Parathyroid adenoma (tissue), 2 donors: ENCODE measurements around the gene POC1A.

Experiments
- H2AFZ ChIP-seq: fragments of 300-600 bp; sonication (generic); one replicate; pipeline ENCODE4 v1.7.0; 2017; ENCODE audit warnings: antibody characterized with exemption, mild to moderate bottlenecking
- H3K27ac ChIP-seq: fragments of 300-600 bp; sonication (generic); one replicate; pipeline ENCODE4 v1.7.0; 2017
- H3K27me3 ChIP-seq: fragments of 300-600 bp; sonication (generic); one replicate; pipeline ENCODE4 v1.7.0; 2017; ENCODE audit warnings: low read length; ENCODE audit not compliant: control insufficient read depth, insufficient read depth
- H3K36me3 ChIP-seq: fragments of 300-600 bp; sonication (generic); one replicate; pipeline ENCODE4 v1.7.0; 2017; ENCODE audit warnings: low read length; ENCODE audit not compliant: control insufficient read depth, insufficient read depth
- H3K4me1 ChIP-seq: fragments of 300-600 bp; sonication (generic); one replicate; pipeline ENCODE4 v1.7.0; 2017; ENCODE audit warnings: control low read depth
- H3K4me2 ChIP-seq: fragments of 300-600 bp; sonication (generic); one replicate; pipeline ENCODE4 v1.7.0; 2017; ENCODE audit warnings: low read length
- H3K4me3 ChIP-seq: fragments of 300-600 bp; sonication (generic); one replicate; pipeline ENCODE4 v1.7.0; 2017; ENCODE audit warnings: low read depth, low read length
- H3K79me2 ChIP-seq: fragments of 300-600 bp; sonication (generic); one replicate; pipeline ENCODE4 v1.7.0; 2017; ENCODE audit warnings: control low read depth
- H3K9ac ChIP-seq: fragments of 300-600 bp; sonication (generic); one replicate; pipeline ENCODE4 v1.7.0; 2017; ENCODE audit warnings: mild to moderate bottlenecking
- H3K9me3 ChIP-seq: fragments of 300-600 bp; sonication (generic); one replicate; pipeline ENCODE4 v1.7.0; 2017; ENCODE audit warnings: low read length; ENCODE audit not compliant: control insufficient read depth
- TF ChIP-seq, protein P1 (sequence below): fragments of 300-600 bp; sonication (generic); IDR thresholded peaks from one replicate; pipeline ENCODE4 v1.7.0; 2017; ENCODE audit warnings: antibody characterized with exemption, mild to moderate bottlenecking
- donor health status: primary hyperparathyroidism.

The POC1A gene

DNA sequence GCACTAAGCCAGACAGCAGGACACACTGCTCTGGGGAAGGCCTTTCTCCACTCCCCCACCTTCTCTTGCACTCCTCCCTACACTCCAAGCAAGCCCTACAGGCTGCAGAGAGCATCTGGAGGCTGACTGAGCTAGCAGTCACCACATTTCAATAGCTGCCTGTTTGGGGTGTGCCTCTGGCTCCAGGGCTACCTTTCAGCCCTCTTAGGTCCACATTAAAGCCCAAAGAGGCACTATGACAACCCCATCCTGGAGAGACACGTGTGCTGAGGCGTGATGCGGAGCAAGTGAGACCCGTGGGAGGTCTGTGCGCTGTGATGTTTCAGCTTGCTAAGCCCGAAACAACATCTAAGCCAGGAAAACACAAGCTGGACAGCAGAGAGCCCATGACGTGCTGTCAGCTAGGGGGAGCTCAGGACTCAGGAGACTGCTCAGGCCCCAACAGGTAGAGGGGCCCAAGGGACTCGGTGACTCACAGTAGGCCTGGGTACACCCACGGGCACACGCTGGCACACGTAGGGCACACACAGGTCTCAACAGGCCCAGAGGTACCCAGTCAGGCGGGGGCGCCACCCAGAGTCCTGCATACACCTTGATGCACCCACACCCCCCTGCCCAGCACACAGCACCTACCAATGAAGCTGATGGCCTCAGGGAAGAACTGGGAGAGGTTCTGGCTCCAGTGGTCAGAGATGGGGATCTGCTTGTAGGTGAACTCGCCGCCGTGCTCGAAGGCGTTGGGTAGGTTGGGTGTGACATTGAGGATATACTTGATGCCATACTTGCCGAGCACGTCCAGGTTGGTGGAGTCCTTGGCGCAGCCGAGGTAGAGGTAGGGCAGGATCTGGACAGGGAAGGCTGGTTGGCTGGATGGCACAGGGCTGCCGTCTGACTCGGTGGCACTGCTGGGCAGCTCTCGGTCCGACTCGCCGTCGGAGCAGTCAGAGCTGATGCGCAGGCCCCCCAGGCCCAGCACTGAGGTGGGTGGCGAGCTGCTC is 100.6 kb downstream of the POC1A start:
- no peak overlapping the region for H3K4me2 ChIP-seq
- no peak overlapping the region for H3K9ac ChIP-seq
- H3K27ac ChIP-seq = peak overlapping the region; percentile 34
- H2AFZ ChIP-seq = no peak overlapping the region
- peaks cover 4% of the 10 kb centered on the region for H3K4me1 ChIP-seq
- no peaks in the 10 kb centered on the region for H3K9me3 ChIP-seq
- no peaks in the 10 kb centered on the region for H3K27me3 ChIP-seq
- peaks cover 4% of the 10 kb centered on the region for H3K79me2 ChIP-seq
- no peaks in the 10 kb centered on the region for H3K36me3 ChIP-seq
- TF ChIP-seq, protein P1, sequence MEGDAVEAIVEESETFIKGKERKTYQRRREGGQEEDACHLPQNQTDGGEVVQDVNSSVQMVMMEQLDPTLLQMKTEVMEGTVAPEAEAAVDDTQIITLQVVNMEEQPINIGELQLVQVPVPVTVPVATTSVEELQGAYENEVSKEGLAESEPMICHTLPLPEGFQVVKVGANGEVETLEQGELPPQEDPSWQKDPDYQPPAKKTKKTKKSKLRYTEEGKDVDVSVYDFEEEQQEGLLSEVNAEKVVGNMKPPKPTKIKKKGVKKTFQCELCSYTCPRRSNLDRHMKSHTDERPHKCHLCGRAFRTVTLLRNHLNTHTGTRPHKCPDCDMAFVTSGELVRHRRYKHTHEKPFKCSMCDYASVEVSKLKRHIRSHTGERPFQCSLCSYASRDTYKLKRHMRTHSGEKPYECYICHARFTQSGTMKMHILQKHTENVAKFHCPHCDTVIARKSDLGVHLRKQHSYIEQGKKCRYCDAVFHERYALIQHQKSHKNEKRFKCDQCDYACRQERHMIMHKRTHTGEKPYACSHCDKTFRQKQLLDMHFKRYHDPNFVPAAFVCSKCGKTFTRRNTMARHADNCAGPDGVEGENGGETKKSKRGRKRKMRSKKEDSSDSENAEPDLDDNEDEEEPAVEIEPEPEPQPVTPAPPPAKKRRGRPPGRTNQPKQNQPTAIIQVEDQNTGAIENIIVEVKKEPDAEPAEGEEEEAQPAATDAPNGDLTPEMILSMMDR = peak; percentile 15
- no peak overlapping the region for H3K4me3 ChIP-seq

DNA sequence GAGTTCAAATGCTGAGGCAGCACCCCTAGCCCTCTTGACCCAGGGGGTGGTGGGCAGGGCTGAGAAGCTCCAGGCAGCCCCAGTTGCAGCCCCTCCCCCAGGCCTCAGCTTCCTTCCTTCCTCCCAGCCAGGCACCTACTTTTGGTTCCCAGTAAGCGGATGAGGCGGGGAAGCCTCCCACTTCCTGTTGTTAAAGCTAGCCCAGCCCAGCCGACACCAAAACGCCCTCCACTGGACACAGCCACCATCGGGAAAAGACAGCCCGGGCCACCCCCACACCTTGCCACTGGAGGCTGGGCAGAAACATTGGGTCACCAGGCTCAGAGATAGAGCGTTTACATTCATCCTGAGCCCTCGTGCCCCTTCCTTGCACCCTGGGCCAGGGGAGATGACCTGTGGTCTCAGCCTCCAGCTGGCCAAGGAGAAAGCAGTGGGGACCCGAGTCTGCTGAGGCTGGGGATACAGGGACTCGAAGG is 101.4 kb downstream of the POC1A start:
- peak overlapping the region; percentile 70 for H3K27ac ChIP-seq
- peaks cover 4% of the 10 kb centered on the region for H3K79me2 ChIP-seq
- TF ChIP-seq, protein P1 = no peak
- no peak overlapping the region for H3K4me3 ChIP-seq
- no peak overlapping the region for H3K9ac ChIP-seq
- H2AFZ ChIP-seq = no peak overlapping the region
- peak overlapping the region; percentile 10 for H3K4me2 ChIP-seq
- H3K9me3 ChIP-seq = no peaks in the 10 kb centered on the region
- no peaks in the 10 kb centered on the region for H3K27me3 ChIP-seq
- peaks cover 4% of the 10 kb centered on the region for H3K4me1 ChIP-seq
- no peaks in the 10 kb centered on the region for H3K36me3 ChIP-seq

DNA sequence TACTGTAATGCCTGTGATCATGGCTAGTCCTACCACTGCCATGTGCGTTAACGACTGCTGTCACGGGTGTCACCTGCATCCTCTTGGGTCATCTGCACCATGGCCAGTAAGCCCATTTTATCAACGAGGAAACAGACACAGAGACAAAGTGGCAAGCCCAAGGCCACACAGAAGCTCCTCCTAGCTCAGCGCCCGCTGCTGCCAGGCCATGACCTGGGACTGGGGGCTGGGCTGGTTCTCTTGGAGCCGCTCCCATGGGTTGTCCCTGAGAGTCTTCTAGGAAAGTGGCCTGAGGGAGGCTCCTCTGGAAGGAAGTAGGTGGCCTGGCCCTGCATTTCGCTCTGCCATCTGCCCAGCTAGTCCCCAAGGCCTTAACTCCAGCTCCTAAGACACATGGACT is 102.8 kb downstream of the POC1A start:
- no peak overlapping the region for H3K4me3 ChIP-seq
- no peaks in the 10 kb centered on the region for H3K27me3 ChIP-seq
- H3K36me3 ChIP-seq = no peaks in the 10 kb centered on the region
- no peaks in the 10 kb centered on the region for H3K79me2 ChIP-seq
- TF ChIP-seq, protein P1 = no peak
- H3K27ac ChIP-seq = no peak overlapping the region
- H3K9ac ChIP-seq = no peak overlapping the region
- H3K9me3 ChIP-seq = no peaks in the 10 kb centered on the region
- H3K4me1 ChIP-seq = no peaks in the 10 kb centered on the region
- H2AFZ ChIP-seq = no peak overlapping the region
- H3K4me2 ChIP-seq = no peak overlapping the region

DNA sequence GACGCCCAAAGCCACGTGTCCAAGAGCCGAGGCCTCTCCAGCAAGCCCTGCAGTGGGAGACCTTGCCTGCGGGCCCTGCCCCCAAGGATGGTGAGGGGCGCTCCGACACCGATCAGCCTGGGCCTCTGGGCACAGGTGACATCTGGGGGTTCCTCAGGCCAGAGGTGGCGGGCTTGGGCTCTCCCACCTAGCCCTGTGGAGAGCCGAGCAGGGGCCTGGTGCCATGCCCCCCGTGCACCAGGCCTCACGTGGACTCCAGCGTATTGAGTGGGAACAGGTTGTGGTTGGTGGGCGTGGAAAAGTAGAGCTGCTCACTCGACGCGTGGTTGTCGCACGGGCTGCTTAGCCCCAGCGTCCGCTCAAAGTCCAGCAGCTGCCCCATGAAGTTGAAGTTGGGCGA is 103.7 kb downstream of the POC1A start:
- Histone ChIP-seq H3K9me3 (no peaks in the 10 kb centered on the region), H3K79me2 (no peaks in the 10 kb centered on the region), H3K9ac (no peak overlapping the region), H3K27ac (no peak overlapping the region), H3K4me3 (no peak overlapping the region), H3K27me3 (no peaks in the 10 kb centered on the region), H2AFZ (no peak overlapping the region), H3K4me1 (no peaks in the 10 kb centered on the region), H3K36me3 (no peaks in the 10 kb centered on the region), H3K4me2 (no peak overlapping the region)
- TF ChIP-seq, protein P1 = no peak
